Measurements from ENCODE around the gene CMSS1. TPM values are rescaled to one million over a fixed set of nuclear protein-coding genes. Genes with fewer than 3 reads are reported as not detected.
A peak's percentile ranks its signal among the peaks of the same experiment; 100 is the strongest.
"Not testable (repeated sequence)": the region's sequence is repeated elsewhere in the genome, so short reads cannot be mapped to it uniquely, and the experiment has no call there.

Gene CMSS1
- total RNA-seq, 6 experiments from 2014 or later = 10.1 to 14.6 (median 11.6) TPM

DNA sequence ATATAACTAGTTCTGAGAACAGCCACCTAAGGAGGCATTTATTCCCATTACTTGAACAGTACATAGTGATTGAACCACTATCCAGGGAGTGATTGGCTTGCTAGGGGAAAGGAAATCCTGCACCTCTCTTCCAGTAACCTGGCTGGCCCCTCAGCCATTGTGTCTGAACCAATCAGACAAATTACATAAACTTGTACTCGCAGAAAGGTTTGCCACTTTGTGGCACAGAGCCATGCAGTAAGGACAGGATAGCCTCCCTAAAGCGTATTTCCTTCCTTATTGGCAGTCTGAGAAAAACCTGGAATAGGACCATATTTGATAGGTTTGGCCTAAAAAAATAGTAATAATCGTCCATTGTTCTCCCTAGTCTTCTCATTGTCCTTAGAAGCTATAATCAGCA lies 19.0 kb downstream of the CMSS1 start:
- H3K4me3 ChIP-seq = no peak overlapping the region
- TF ChIP-seq, protein P1, sequence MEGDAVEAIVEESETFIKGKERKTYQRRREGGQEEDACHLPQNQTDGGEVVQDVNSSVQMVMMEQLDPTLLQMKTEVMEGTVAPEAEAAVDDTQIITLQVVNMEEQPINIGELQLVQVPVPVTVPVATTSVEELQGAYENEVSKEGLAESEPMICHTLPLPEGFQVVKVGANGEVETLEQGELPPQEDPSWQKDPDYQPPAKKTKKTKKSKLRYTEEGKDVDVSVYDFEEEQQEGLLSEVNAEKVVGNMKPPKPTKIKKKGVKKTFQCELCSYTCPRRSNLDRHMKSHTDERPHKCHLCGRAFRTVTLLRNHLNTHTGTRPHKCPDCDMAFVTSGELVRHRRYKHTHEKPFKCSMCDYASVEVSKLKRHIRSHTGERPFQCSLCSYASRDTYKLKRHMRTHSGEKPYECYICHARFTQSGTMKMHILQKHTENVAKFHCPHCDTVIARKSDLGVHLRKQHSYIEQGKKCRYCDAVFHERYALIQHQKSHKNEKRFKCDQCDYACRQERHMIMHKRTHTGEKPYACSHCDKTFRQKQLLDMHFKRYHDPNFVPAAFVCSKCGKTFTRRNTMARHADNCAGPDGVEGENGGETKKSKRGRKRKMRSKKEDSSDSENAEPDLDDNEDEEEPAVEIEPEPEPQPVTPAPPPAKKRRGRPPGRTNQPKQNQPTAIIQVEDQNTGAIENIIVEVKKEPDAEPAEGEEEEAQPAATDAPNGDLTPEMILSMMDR (IDR thresholded peaks at IDR 0.05) = no peak
- no peak overlapping the region for H3K27ac ChIP-seq
- DNase-seq (no peak), ATAC-seq (peak in 1 of 4 donors; percentile 37)
- H3K9me3 ChIP-seq = no peaks in the 10 kb centered on the region
- 66% methylated on average over 2 of the region's 3 CpGs for WGBS (ENCODE audit: insufficient coverage, low coverage, low lambda C conversion rate, missing lambda C conversion rate)
- no peaks in the 10 kb centered on the region for H3K4me1 ChIP-seq
- no peaks in the 10 kb centered on the region for H3K27me3 ChIP-seq
- H3K36me3 ChIP-seq = no peaks in the 10 kb centered on the region
- intact Hi-C loops (cut with DNase I) = loop anchor here (5.0 to 10.0 kb wide), 3 partner anchors 228 to 418 kb away; no protein-coding TSS in a partner anchor

DNA sequence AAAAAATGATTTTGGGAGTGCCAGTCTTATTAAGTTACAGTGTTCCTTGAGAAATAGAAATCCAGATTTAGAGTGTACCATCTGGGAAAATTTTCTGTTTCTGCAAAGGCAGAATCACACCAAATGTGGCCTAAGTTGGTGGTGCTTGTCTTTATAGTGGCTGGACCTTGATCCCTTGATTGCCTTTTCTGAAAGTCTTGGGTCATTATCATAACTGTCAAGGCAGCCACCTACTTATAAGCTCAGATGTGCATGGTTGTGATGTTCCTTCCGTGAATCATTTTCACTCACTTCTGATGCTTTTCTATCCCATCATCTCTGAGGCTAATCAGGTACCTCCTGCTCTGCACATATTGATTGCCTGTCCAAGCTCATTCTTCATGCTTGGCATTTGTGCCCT lies 20.1 kb downstream of the CMSS1 start:
- intact Hi-C loops (cut with DNase I) = loop anchor here (5.0 to 10.0 kb wide), 3 partner anchors 227 to 417 kb away; no protein-coding TSS in a partner anchor
- no peak for TF ChIP-seq POLR2A (IDR thresholded peaks at IDR 0.05)
- TF ChIP-seq, protein P1 (IDR thresholded peaks at IDR 0.05) = no peak
- no peaks in the 10 kb centered on the region for H3K4me1 ChIP-seq
- H3K9me3 ChIP-seq = no peaks in the 10 kb centered on the region
- WGBS (ENCODE audit: insufficient coverage, low coverage, low lambda C conversion rate, missing lambda C conversion rate) = 100% methylated on average over 1 of the region's 1 CpG
- no peaks in the 10 kb centered on the region for H3K27me3 ChIP-seq
- DNase-seq (no peak), ATAC-seq (no peak)
- no peaks in the 10 kb centered on the region for H3K36me3 ChIP-seq
- H3K27ac ChIP-seq = no peak overlapping the region
- no peak overlapping the region for H3K4me3 ChIP-seq

DNA sequence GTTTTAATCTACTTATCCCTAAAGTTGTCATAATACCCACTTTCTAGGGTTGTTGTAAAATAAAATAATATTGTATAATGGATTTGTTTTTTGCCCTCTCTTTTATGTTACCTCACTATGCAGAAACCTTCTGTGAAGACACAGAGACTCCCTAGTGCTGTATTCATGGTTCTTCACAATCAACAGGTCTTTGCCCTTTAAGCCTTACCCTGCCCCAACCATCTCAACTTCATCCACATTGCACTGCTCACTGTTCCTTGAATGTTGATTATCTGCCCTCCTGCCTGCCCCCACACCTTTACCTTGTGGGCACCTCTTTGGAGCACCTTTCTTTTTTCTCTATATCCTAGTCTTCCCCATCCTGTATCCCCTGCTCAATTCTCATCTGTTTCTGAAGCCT lies 21.1 kb downstream of the CMSS1 start:
- TF ChIP-seq, protein P1 (IDR thresholded peaks at IDR 0.05) = no peak
- no peak for TF ChIP-seq POLR2A (IDR thresholded peaks at IDR 0.05)
- ATAC-seq = no peak
- intact Hi-C loops (cut with DNase I) = loop anchor here (5.0 to 10.0 kb wide), 3 partner anchors 226 to 416 kb away; no protein-coding TSS in a partner anchor
- Histone ChIP-seq H3K27me3 (no peaks in the 10 kb centered on the region), H3K4me1 (no peaks in the 10 kb centered on the region), H3K27ac (no peak overlapping the region), H3K4me3 (no peak overlapping the region), H3K36me3 (no peaks in the 10 kb centered on the region), H3K9me3 (no peaks in the 10 kb centered on the region)
- no peak for DNase-seq

DNA sequence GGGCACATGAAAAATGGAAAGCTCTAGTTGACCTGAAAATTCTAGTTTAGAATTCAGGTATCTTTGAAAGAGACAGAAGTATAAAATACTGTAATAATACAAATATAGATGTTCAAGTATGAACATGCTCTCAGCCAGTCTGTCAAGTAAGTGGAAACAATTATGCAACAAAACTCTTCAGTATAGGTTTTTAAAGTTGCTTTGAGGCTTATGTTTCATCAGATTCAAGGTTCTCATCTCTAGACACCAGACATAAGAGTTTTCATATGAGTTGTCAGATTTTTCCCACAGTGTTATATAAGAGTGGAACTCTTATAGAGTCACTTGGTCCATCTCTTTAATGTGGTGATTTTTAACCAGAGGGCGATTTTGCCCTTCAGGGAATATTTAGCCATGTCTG lies 22.0 kb downstream of the CMSS1 start:
- 75% methylated on average over 1 of the region's 1 CpG for WGBS (ENCODE audit: insufficient coverage, low coverage, low lambda C conversion rate, missing lambda C conversion rate)
- intact Hi-C loops (cut with DNase I) = loop anchor here (5.0 to 10.0 kb wide), 3 partner anchors 225 to 415 kb away; no protein-coding TSS in a partner anchor

DNA sequence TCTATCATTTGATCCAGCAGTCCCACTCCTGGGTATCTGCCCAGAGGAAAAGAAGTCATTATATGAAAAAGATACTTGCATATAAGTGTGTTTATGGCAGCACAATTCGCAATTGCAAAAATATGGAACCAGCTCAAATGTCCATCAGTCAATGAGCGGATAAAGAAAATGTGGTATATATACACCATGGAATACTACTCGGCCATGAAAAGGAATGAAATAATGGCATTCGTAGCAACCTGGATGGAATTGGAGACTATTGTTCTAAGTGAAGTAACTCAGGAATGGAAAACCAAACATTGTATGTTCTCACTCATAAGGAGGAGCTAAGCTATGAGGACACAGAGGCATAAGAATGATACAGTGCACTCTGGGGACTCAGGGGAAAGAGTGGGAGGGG lies 24.3 kb downstream of the CMSS1 start:
- H3K36me3 ChIP-seq; intact Hi-C loops (cut with DNase I); ATAC-seq: not testable (repeated sequence)

More for the DNA sequence above, 22.0 kb downstream of the CMSS1 start:
- no peaks in the 10 kb centered on the region for H3K27me3 ChIP-seq
- H3K4me1 ChIP-seq = no peaks in the 10 kb centered on the region
- no peak overlapping the region for H3K27ac ChIP-seq
- ATAC-seq = no peak
- TF ChIP-seq POLR2A (IDR thresholded peaks at IDR 0.05) = no peak
- TF ChIP-seq, protein P1 (IDR thresholded peaks at IDR 0.05) = no peak
- no peaks in the 10 kb centered on the region for H3K9me3 ChIP-seq
- no peak for DNase-seq
- no peak overlapping the region for H3K4me3 ChIP-seq
- H3K36me3 ChIP-seq = no peaks in the 10 kb centered on the region

More for the DNA sequence above, 24.3 kb downstream of the CMSS1 start:
- H3K4me1 ChIP-seq, H3K9me3 ChIP-seq, H3K4me3 ChIP-seq, H3K27me3 ChIP-seq, H3K27ac ChIP-seq, DNase-seq: not testable (repeated sequence)
- WGBS (ENCODE audit: insufficient coverage, low coverage, low lambda C conversion rate, missing lambda C conversion rate) = 95% methylated on average over 4 of the region's 4 CpGs

Measured in right lobe of liver (tissue), 6 donors.